RPMI8226 (cell line): Measurements from ENCODE around the gene SCN3B.
"Not testable (repeated sequence)": the region's sequence is repeated elsewhere in the genome, so short reads cannot be mapped to it uniquely, and the experiment has no call there.

Experiments used
- DNase-seq: peaks from one replicate; pipeline ENCODE4 v3.0.0-alpha.2; 2015

SCN3B gene, protein sequence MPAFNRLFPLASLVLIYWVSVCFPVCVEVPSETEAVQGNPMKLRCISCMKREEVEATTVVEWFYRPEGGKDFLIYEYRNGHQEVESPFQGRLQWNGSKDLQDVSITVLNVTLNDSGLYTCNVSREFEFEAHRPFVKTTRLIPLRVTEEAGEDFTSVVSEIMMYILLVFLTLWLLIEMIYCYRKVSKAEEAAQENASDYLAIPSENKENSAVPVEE

DNA sequence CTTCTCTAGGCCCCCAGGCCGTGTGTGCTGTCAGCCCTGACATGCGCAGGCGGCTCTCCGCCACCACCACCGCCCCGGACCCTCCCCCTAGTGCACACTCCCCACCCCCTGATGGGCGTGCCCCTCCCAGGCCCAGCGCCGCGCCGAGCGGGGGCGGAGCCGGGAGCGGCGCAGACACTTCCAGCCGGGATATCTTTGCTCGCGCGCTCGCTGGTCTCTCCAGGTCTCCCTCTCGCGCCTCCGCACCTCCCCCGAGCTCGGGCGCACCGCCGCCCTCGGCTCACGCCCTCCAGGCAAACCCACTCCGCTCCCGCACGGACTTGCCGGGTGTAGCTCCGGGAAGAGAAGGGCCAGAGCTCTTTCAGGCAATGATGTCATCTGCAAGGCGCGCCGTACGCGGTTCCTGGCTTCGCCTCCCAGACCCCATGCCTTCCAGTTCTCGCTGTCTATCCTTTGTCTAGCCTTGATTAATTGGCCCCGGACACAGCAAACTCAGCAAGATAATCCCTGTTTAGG lies at the start of gene SCN3B:
SCN3B (minus strand) TSS at position 59 of the 516 bp plus-strand sequence. CDS start 823 bp downstream, outside the sequence.
- DNase-seq, result peak; percentile 8

DNA sequence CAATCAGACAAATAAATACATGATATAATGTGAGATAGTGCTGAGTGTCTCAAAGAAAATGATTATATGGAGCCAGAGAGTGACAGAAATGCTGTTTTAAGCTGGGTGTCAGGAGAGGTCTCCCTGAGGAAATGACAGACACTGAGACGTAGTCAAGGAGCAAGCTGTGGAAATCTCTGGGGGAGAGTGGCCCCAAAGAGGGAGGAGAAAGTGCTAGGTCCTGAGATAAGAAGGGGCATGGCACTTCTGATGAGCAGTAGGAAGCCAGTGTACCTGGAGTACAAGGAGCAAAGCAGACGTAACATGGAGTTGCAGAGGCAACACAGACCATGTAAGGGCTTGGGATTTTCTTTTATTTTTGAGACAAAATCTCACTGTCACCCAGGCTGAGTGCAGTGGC lies 48.3 kb upstream of the SCN3B start:
- DNase-seq, result no peak

DNA sequence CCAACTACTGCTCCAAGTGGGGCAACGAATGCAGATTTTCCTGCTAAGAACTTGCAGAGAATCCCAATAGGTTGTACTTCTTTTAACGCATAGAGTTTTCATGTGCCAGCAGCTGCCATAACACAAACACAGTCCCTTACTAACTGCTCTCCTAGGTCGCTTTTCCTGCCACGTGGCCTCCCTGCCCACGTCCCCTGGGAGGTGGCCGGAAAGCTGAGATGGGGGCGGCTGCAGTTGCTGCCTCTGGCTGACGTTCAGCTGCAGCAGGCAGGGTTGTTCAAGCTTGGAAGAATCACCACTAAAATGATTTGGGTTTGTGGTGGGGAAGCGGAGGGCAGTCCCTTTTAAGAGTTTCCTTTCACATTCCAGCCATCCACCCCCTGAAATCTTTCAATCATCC lies 47.7 kb upstream of the SCN3B start:
- DNase-seq, result no peak

DNA sequence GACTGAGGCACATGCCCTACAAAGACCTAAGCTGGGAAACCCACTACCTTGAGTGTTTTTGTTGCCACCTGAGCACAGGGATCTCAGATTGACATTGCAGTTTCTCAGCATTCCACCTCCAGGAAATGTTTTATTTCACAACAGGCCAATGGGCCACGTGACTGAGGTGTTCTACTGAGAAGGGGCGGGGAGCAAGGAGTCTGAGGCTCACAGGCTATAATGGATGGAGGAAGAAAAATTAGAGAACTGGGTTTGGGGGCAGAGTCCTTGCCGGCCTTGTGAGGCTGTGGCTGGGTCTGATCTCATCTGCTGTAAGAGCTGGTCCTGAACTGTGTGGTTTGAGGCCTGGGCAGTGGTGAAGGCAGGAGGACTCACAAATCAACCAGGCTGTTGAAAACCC lies 46.3 kb upstream of the SCN3B start:
- DNase-seq, result no peak

DNA sequence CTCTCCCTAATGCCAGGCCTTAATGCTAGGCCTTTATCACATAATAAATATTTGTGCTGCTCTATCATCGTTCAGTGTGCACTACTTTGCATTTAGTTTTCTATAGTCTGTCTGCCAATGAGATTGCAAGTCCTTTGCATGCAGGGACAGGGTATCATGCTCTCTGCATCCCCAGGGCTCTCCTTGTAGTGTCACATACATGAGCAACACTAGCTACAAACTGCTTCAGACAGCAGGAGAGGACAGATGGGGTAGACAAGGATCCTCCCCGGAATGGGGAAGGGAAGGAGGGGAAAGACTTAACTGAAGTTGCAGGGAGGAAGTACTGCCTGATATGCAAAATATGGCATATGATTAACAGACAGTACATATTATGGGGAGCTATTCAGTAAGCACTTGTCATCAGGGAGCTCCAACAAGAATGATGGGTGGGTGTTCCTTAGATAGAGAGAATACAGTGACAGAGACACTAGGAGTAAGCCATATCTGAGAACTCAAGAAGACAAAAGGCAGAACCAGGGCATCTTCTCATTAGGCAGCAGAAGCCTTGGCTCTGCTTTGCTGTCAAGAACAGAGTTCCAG lies 44.2 kb upstream of the SCN3B start:
- no peak for DNase-seq

DNA sequence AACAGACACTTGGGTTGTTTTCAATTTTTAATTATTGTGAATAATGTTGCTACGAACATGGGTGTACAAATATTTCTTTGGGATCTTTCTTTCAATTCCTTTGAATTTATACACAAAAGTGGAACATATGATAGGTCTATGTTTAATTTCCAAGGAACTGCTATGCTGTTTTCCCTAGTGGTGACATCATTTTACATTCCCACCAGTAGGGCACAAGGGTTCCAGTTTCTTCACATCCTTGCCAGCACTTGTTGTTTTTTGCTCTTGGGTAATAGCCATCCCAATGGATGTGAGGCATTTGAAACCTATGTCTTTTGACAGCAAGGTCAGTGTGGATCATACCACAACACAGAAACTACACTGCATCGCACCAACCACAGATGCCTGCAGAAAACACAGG lies 41.8 kb upstream of the SCN3B start:
- no peak for DNase-seq

DNA sequence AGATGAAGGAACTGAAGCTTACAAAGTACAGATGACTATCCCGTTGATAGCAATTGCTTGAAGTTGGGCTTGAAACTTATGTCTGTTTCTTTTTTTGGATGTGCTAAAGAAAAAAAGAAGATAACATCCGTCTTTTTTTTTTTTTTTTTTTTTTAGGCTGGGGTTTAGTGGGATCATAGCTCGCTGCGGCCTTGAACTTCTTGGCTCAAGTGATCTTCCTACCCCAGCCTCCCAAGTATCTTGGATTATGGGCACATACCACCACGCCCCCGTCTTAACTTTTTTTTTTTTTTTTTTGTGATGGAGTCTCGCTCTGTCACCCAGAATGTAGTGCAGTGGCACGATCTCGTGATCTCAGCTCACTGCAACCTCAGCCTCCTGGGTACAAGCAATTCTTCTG lies 40.8 kb upstream of the SCN3B start:
- no peak for DNase-seq

DNA sequence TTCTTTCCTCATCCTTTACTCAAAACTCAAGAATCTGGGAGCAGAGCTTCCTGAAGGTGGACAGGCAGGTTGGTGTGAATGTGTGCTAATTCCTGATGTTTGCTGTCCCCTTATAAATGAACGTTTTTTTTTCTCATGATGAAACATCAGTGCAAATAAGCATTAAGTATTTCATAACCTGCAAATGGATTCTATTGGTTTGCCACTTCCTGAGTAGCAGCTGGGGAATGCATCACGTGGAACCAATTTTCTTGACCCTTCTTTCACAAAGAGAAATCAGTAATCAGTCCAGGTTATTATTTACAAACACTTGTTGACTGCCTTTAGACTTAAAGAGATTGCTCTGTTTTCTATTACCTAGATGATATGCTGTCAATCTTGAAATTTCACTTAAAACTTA lies 40.1 kb upstream of the SCN3B start:
- DNase-seq, result no peak

DNA sequence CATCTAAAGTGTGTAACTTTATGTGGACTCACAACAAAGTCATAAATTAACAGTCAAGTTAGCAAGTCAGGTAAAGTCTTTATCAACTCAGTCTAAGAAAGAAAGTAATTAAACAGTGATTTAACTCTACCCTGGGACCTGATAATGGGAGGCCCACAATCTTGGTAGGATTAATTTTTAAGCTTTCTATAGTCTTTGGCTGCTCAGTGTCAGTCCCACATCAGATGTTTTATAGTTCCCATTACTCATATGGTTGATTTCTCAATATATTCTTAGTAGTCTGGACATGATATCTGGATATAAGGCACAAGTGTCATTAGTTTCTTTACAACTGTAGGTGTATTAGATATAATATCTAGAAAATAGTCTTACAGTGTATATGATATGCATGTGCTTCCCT lies 38.5 kb upstream of the SCN3B start:
- no peak for DNase-seq

DNA sequence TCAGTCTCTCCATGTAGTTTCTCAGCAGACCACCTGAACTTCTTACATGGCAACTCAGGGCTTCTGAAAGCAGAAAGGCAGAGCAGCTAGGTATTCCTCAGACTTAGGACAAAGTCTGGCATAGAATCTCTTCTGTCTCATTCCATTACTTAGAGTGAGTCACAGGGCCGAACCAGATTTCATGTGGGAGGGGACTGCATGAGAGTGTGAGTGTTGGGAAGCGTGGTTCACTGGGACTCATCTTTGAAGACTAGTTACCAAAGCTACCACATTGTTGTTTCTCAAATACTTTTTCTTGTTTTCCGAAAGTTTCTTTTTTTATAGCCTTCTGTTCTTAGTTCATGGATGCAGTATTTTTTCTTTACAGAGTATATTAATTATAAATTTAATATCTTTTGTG lies 36.1 kb upstream of the SCN3B start:
- DNase-seq, result no peak

DNA sequence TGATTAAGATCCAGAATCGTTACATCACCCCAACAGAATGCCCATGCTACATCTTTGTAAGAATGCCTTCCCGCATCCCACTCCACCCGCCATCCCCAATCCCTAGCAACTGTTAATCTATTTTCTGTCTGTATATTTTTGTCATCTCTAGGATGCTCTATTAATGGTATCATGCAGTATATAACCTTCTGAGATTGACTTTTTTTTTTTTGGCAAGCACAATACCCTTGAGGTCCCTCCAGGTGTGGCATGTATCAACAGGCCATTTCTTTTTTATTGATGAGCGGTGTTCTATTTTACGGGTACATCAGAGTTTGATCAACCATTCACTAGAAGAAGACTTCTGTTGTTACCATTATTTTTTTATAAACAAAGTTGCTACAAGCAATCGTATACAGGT lies 30.2 kb upstream of the SCN3B start:
- DNase-seq, result no peak

DNA sequence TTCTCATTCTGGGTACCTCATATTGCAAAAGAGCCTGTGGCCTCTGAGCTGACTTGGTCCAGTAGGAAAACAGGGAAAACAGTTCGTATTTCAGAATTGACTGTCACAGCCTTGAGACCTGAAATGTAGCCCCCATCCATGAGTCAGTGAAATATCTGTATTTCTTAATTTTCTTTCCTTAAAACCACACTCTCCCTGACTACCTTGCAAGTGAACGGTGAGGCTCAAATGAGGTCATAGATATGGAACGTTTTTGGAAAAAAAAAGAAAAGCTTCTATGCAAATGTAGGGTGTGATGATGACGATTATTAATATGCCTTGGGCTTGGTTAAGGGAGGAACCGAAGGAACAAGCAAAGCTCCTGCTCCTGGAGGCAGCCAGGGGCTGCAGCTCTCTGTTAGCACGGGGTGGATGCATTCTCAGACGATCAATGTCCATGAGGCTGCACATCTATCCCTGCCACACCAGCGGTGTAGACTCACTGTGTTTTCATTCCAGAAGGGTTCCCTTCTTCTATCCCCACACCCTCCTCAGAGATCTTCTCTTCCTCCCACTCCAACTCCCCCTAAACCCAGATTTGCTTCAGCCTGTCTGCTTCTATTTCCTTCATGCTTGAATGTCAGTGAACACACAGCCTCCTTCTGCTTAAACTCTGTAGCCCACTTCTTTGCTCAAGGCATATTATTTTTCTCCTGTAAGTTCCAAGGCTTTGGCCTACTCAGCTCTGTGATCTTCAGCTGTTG lies 29.2 kb upstream of the SCN3B start:
- DNase-seq, result no peak

DNA sequence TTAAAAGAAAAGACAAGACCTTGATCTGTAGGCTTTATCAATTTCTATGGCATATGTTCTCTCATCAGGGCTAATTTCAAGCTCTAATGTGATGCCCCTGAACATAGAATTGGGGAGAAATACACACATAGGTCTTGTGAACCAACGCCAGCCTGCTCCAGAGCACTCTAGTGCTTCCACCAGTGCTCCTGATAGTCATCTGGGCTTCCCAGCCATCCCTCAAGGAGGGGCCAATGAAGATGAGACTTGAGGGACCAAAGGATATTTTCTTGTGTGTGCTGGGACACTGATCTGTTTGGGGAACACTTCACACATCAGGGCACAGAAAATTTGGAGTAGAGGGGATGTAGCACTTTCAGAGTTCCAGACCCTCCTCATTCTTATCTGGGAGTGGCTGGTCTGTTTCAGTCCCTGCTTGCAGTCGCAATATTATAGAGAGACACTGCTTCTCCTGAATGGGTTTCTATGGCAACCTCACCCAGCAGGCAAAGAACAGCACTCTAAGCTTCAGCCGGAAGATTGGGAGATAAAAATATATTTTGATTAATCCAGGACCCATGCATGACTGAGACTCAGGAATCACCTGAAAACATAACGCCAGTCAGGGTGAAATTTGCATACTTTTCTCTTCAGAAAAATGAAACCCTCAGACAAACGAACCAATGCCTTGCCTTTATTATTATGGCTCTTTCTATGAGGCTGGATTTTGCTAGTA lies 28.4 kb upstream of the SCN3B start:
- DNase-seq, result no peak

DNA sequence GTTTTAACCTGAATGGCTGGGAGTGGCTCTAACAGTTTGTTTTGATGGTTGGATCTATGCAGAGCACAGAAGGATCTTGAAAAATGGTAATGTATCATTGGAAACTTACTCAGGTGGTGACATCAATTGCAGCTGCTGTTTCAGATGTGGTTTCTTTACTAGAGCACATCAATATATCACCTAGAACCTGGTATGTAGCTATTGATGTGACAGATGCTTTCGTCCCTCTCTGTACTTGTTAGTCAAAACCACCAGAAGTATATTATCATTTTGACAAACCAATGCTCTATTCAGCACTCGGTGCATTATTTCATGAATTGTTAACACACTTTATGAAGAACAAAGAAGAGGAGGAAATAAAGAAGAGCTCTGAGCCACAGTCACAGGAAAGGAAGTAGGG lies 26.6 kb upstream of the SCN3B start:
- no peak for DNase-seq

DNA sequence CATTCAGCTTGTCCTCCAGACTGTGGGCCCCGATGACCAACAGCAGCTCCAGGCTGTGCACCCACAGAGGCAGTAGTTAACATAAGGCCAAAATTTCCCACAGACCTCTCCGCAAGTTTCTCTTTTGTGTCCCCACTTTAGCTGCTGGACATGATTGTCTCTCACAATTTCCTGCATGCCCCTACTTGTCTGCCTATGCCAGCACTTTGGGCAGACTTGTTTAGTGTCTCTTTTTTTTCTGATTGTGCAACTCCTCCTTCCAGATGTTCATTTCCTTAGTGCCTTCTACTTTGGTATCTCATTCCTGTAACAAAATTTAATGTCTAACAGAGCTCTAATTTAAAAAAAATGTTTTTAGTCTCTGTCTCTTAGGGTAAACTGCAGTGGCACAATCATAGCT lies 23.8 kb upstream of the SCN3B start:
- DNase-seq, result no peak

DNA sequence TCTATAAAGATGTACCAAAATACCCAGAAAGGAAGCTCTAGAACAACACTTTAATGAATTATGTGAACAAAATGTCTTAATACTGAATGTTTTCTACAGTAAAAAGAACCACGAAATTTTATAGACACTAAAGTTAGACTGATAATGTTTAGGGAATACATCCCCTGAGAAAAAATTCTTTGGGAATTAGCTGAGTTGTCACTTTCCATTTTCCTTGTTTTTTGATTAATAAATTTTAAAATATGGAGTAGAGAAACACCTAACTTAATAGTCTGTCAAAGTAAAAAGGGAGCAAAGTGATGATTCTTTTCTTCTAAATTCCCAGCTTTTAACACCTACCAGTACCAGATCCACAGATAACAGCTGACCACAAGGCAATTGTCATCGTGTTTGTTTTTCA lies 23.1 kb upstream of the SCN3B start:
- no peak for DNase-seq

DNA sequence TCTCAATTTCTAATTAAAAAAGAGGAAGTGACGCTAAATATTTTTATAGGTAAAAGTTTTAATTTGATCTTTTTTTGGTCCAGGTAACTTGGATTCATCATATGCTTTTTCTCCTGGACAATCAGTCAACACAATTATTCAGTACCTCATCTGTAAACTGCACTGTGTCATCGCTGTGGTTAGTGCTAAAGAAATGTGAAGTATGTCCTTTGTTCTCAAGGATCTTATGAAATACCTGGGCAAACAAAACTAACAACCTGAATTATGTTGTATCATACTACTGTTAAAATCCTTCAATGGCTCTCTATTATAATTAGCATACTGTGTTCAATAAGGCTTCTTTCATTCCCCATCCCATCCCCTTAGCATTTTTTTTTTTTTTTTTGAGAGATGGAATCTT lies 19.9 kb upstream of the SCN3B start:
- no peak for DNase-seq

DNA sequence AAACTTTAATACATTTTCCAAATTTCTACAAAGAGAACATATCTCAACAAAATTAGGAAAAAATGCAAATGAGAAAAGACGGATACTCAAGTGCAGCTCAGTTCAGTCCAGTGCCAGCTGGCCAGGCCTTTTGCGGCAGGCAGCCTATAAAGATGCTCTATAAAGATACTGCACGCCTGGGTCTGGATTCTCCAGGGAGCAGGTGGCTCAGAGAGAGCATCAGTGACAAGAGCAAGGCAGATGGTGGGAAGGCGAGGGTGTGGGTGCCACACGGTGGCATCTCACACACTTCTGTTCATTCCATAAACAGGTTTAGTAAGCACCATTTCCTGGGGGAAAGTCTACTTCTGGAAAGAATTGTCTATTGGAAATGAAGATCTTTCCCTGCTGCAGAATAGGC lies 18.1 kb upstream of the SCN3B start:
- DNase-seq, result no peak

DNA sequence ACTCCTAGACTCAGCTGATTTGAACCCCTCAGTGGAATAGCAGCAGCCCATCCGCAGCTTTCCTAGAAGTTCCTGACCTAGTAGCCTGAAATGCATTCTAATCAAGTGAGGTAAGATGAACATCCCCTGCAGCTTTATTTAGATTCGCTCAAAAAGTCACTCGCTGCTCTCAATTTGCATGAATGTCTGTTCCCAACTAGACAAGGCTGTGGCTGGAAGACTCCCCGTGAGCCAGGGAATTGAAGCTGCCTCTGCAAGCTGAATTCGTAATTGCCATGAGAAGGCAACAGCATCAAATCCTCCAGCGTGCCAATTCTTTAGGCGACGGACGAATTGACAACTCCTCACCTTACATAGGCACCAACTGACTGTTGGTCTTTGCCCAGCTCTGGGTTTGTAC lies 17.1 kb upstream of the SCN3B start:
- no peak for DNase-seq

DNA sequence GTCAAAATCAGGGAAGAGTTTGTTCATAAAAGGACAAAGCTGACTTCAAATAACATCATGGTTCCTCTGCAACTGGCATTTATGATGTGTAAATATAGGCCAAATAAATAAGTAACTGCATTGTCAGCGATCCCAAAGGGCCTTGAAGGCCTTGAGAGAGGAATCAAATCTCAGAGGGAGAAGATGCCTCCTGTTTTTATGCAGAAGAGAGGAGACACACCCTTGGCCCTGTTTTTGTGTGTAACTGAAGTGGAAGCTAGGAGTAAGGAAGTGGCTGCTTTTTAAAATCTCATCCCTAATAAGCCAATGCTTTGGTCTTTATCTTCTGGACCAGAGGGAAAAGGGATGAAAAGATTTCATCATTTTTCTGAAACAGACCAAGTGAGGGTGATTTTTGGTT lies 15.7 kb upstream of the SCN3B start:
- no peak for DNase-seq

DNA sequence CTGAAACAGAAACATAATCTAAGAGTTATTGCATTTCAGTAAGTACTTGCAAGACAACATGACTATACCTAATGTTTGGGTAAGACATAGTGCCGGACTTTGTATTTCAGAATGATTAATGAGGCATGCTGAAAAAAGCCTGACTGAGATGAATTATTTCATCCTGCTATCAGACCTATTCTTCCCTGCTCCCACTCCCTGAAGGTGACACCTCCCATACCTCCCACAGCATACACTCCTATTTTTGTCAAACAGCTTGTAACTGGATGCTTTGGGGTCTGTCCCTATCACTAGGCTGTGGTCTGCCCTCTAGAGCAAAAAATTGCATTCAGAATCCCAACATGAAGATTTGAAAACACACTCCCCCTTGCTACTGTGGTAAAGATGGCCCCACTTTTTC lies 10.9 kb upstream of the SCN3B start:
- no peak for DNase-seq

DNA sequence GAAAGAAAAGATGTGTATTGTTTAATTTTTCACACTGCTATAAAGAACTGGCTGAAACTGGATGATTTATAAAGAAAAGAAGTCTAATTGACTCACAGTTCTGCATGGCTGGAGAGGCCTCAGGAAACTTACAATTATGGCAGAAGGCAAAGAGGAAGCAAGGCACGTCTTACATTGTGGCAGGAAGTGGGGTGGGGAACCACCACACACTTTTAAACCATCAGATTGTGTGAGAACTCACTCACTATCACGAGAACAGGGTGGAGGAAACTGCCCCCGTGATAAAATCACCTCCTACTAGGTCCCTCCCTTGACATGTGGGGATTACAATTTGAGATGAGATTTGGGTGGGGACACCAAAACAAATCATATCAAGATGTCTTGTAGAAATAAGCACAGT lies 5.5 kb upstream of the SCN3B start:
- not testable (repeated sequence) for DNase-seq

DNA sequence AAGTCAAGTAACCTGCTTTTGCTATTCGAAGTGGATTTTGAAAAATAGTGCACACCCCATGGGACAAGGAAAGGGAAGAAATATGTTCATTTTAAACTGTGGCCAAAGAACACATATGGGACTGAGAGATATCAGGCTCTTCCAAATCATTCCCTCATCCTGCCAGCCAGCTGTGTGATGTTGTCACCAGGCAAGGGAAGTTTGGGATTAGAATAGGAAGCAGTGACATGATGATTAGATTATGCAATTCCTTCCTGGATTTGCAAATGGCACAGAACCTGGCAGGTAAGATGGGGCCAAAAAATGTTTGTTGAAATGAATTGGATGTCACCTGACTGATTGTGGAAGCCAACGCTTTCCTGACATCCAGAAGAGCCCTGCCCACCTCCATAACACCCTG lies 4.9 kb upstream of the SCN3B start:
- DNase-seq, result no peak
